ENCODE measurements around the gene ZNF524. TPM values are rescaled to one million over a fixed set of nuclear protein-coding genes. Genes with fewer than 3 reads are reported as not detected.

The ZNF524 gene
- total and polyA plus RNA-seq, 9 of the 15 experiments (the other 6 are each of a cell fraction or from before 2014, with no cell fraction given) = 0.08 to 15.6 (median 2.9) TPM

DNA sequence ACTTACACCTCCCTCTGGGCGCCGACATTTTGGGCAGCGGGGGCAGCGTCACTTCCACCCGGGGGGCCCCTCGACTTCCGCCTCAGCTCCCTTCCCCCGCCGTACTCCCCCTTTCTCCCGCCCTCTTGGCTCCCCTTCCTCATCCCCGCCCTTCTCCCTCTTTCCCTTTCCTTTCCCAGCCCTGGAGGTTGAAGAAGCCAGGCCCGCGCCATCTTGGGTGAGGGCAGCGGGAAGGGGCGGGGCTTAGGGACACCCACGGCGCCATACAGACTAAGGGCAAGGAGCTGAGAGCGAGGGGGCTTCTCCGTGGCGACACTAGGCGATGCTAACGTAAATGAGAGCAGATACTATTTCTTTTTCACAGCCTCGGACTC, 633 bp upstream of the ZNF524 start, which contains the start of gene FIZ1:
TSS of gene FIZ1 (minus strand) at position 50 of the 374 bp plus-strand sequence. CDS start 1,652 bp downstream, outside the sequence.
- Histone ChIP-seq H3K9me3 (replicated peaks; ENCODE audit: control insufficient read depth, insufficient read depth, low read depth, low read length) (peaks cover 5% of the 10 kb centered on the region; the same call in 1 of the 2 replicates), H3K79me2 (ENCODE audit: control insufficient read depth, insufficient read depth, low read length) (peaks cover 18% of the 10 kb centered on the region), H3K27me3 (ENCODE audit: control insufficient read depth in 2 of 2, insufficient read depth in 2 of 2, low read length in 2 of 2) (no peaks in the 10 kb centered on the region), H3K4me3 (peak within 1 kb of the TSS; percentile 60), H3K4me1 (replicated peaks in 1 of 2; ENCODE audit: control insufficient read depth in 2 of 2, insufficient read depth in 2 of 2, low read length in 2 of 2) (peaks cover 24 to 38% of the 10 kb centered on the region in 2 experiments; a peak in 4 of 5 replicates), H3K9ac (ENCODE audit: insufficient read depth in 1 of 2, low read depth in 2 of 2, low read length in 2 of 2) (peak within 1 kb of the TSS; percentile 96 to 99), H3K36me3 (ENCODE audit: control insufficient read depth, insufficient read depth, low read length) (peaks cover 24% of the 10 kb centered on the region; the same call in 2 of the 3 replicates), H3K27ac (ENCODE audit: extremely low read depth, low read depth, low read length) (peak within 1 kb of the TSS; percentile 100), H4K20me1 (replicated peaks; ENCODE audit: control insufficient read depth, insufficient read depth, low read length) (no peaks in the 10 kb centered on the region), H2AFZ (ENCODE audit: low read depth, low read length) (peak within 1 kb of the TSS; percentile 100), H3K9me1 (ENCODE audit: control insufficient read depth, insufficient read depth, low read length) (no peaks in the 10 kb centered on the region), H3K4me2 (ENCODE audit: insufficient read depth, low read length) (peak within 1 kb of the TSS; percentile 99)
- CTCF ChIA-PET (ENCODE audit: low intra/inter-chr PET ratio) = no interaction called here
- DNase-seq (ENCODE audit: extremely low read depth in 1 of 4, low spot score in 3 of 4) = peak; percentile 72 to 99 (median 83)
- no TSS peak for BruUV-seq (replicated peaks)
- ATAC-seq = peak; percentile 90
- intact Hi-C loops (cut with micrococcal nuclease) (no loop called here), in situ Hi-C loops (cut with MboI) (no loop called here)
- peak; percentile 90 for FAIRE-seq
- under 1% methylated on average over 19 of the region's 23 CpGs for WGBS (ENCODE audit: insufficient coverage, low coverage, missing lambda C conversion rate)
- POLR2A ChIA-PET = interaction anchor here (0.6 to 3.4 kb wide), 18 partner anchors 11 to 515 kb away, joined by 3 to 22 read pairs (median 4); partner anchors contain the start of genes U2AF2 and ZNF579
- TF ChIP-seq NFE2 (IDR thresholded peaks at IDR 0.05; ENCODE audit: low read depth) = no peak
- TF ChIP-seq, protein P1, sequence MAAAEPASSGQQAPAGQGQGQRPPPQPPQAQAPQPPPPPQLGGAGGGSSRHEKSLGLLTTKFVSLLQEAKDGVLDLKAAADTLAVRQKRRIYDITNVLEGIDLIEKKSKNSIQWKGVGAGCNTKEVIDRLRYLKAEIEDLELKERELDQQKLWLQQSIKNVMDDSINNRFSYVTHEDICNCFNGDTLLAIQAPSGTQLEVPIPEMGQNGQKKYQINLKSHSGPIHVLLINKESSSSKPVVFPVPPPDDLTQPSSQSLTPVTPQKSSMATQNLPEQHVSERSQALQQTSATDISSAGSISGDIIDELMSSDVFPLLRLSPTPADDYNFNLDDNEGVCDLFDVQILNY (CRISPR knock-in tag; IDR thresholded peaks at IDR 0.05) = no peak
- peak; percentile 70; the same call in 1 of the 2 replicates for TF ChIP-seq SPI1 (IDR thresholded peaks at IDR 0.05; ENCODE audit: borderline replicate concordance, low read depth, low read length)
- TF ChIP-seq MEF2A (IDR thresholded peaks at IDR 0.05; ENCODE audit: control insufficient read depth, low read depth, low read length) = no peak
- TF ChIP-seq, protein P2, sequence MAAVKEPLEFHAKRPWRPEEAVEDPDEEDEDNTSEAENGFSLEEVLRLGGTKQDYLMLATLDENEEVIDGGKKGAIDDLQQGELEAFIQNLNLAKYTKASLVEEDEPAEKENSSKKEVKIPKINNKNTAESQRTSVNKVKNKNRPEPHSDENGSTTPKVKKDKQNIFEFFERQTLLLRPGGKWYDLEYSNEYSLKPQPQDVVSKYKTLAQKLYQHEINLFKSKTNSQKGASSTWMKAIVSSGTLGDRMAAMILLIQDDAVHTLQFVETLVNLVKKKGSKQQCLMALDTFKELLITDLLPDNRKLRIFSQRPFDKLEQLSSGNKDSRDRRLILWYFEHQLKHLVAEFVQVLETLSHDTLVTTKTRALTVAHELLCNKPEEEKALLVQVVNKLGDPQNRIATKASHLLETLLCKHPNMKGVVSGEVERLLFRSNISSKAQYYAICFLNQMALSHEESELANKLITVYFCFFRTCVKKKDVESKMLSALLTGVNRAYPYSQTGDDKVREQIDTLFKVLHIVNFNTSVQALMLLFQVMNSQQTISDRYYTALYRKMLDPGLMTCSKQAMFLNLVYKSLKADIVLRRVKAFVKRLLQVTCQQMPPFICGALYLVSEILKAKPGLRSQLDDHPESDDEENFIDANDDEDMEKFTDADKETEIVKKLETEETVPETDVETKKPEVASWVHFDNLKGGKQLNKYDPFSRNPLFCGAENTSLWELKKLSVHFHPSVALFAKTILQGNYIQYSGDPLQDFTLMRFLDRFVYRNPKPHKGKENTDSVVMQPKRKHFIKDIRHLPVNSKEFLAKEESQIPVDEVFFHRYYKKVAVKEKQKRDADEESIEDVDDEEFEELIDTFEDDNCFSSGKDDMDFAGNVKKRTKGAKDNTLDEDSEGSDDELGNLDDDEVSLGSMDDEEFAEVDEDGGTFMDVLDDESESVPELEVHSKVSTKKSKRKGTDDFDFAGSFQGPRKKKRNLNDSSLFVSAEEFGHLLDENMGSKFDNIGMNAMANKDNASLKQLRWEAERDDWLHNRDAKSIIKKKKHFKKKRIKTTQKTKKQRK (IDR thresholded peaks at IDR 0.05; ENCODE audit: borderline replicate concordance, low read depth, low read length) = no peak
- no peak for TF ChIP-seq ZBTB17 (CRISPR knock-in tag; IDR thresholded peaks at IDR 0.05)
- peak; percentile 99 for TF ChIP-seq GABPA (tag; conservative IDR thresholded peaks at IDR 0.05; ENCODE audit: low read depth)
- TF ChIP-seq, protein P3, sequence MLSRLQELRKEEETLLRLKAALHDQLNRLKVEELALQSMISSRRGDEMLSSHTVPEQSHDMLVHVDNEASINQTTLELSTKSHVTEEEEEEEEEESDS (CRISPR knock-in tag; IDR thresholded peaks at IDR 0.05) = no peak
- TF ChIP-seq RFX5 (IDR thresholded peaks at IDR 0.05; ENCODE audit: low read depth, low read length) = no peak
- TF ChIP-seq PHB2 (IDR thresholded peaks at IDR 0.05; ENCODE audit: low read depth) = no peak
- no peak for TF ChIP-seq HNRNPL (IDR thresholded peaks at IDR 0.05; ENCODE audit: low read depth, low read length)
- TF ChIP-seq ZNF354B (CRISPR knock-in tag; IDR thresholded peaks at IDR 0.05) = no peak
- TF ChIP-seq TRIM24 (IDR thresholded peaks at IDR 0.05) = no peak
- TF ChIP-seq RBM22 (IDR thresholded peaks at IDR 0.05; ENCODE audit: low read depth, low read length, poor library complexity, severe bottlenecking) = no peak
- TF ChIP-seq FOXM1 (IDR thresholded peaks at IDR 0.05; ENCODE audit: low read depth) = peak; percentile 45; the same call in 1 of the 2 replicates
- TF ChIP-seq FOXM1 (CRISPR knock-in tag; IDR thresholded peaks at IDR 0.05; ENCODE audit: low read depth) = 0 out of 2 replicates have a peak, but pooled peaks have one; percentile 35
